HEK293 (cell line): ENCODE data around the gene SKI.

Source experiments
- CTCF ChIA-PET: fragments of 350-600 bp; formaldehyde crosslinking; extraction: SDS; loops from one replicate; lab custom pipeline; 2021; ENCODE audit warnings: antibody characterized with exemption; lab: Yijun Ruan, JAX
- POLR2A ChIA-PET: fragments of 300-600 bp; formaldehyde crosslinking; extraction: SDS; loops from one replicate; lab custom pipeline; 2020; ENCODE audit warnings: antibody characterized with exemption, inconsistent platforms; lab: Yijun Ruan, JAX
- H3K27ac ChIP-seq: fragments of 200-500 bp; sonication (Bioruptor generic); 2 replicates; pipeline ENCODE4 v1.5.1; 2014; ENCODE audit warnings: low read depth, low read length, control low read depth, inconsistent platforms; ENCODE audit errors: extremely low read depth
- H3K36me3 ChIP-seq, 2 experiments: fragments of 200-500 bp in 1 of 2; sonication (Bioruptor generic) in 1 of 2; 1 replicate in 1 of 2; 2 replicates in 1 of 2; pipeline ENCODE4 v1.5.1; 2014 to 2017; ENCODE audit warnings: inconsistent platforms in 2 of 2, low read length in 2 of 2; ENCODE audit not compliant: control insufficient read depth in 2 of 2, insufficient read depth in 1 of 2
- H3K4me1 ChIP-seq: fragments of 200-500 bp; sonication (Bioruptor generic); 2 replicates; pipeline ENCODE4 v1.5.1; 2014; ENCODE audit warnings: mild to moderate bottlenecking, low read length, inconsistent platforms; ENCODE audit not compliant: control insufficient read depth, insufficient read depth
- H3K4me3 ChIP-seq: 2 replicates; pipeline ENCODE4 v1.5.1; 2011; ENCODE audit warnings: low read depth, mild to moderate bottlenecking, control low read depth, low read length, moderate library complexity
- H3K9me3 ChIP-seq: fragments of 200-500 bp; sonication (Bioruptor generic); 2 replicates; pipeline ENCODE4 v1.5.1; 2014; ENCODE audit warnings: low read depth, low read length, inconsistent platforms; ENCODE audit not compliant: control insufficient read depth, insufficient read depth
- GLI4 ChIP-seq: fragments of 450-650 bp; formaldehyde crosslinking; IDR thresholded peaks from 2 replicates; pipeline ENCODE4 v1.5.1; 2016; ENCODE audit warnings: missing biosample characterization, missing genetic modification characterization
- GLIS2 ChIP-seq: fragments of 450-650 bp; formaldehyde crosslinking; IDR thresholded peaks from 2 replicates; pipeline ENCODE4 v1.5.1; 2016; ENCODE audit warnings: missing biosample characterization, missing genetic modification characterization
- KLF17 ChIP-seq: fragments of 450-650 bp; formaldehyde crosslinking; IDR thresholded peaks from 2 replicates; pipeline ENCODE4 v1.5.1; 2016; ENCODE audit warnings: missing biosample characterization, missing genetic modification characterization
- OVOL3 ChIP-seq: fragments of 450-650 bp; formaldehyde crosslinking; IDR thresholded peaks from 2 replicates; pipeline ENCODE4 v1.5.1; 2016; ENCODE audit warnings: missing biosample characterization, missing genetic modification characterization
- PBX3 ChIP-seq: sonication (generic); formaldehyde crosslinking; IDR thresholded peaks from 2 replicates; pipeline ENCODE4 v1.8.1; 2022; ENCODE audit warnings: mild to moderate bottlenecking, moderate library complexity, missing genetic modification reagents
- REPIN1 ChIP-seq: fragments of 450-650 bp; formaldehyde crosslinking; IDR thresholded peaks from 2 replicates; pipeline ENCODE4 v1.5.1; 2017; ENCODE audit warnings: missing biosample characterization, missing genetic modification characterization, low read depth
- SCRT1 ChIP-seq: fragments of 450-650 bp; formaldehyde crosslinking; IDR thresholded peaks from 2 replicates; pipeline ENCODE4 v1.5.1; 2016; ENCODE audit warnings: missing biosample characterization, missing genetic modification characterization, borderline replicate concordance
- SCRT2 ChIP-seq: fragments of 450-650 bp; formaldehyde crosslinking; IDR thresholded peaks from 2 replicates; pipeline ENCODE4 v1.5.1; 2016; ENCODE audit warnings: missing biosample characterization, missing genetic modification characterization
- SP3 ChIP-seq: fragments of 450-650 bp; formaldehyde crosslinking; IDR thresholded peaks from 2 replicates; pipeline ENCODE4 v1.5.1; 2016; ENCODE audit warnings: missing biosample characterization, missing genetic modification characterization
- ZBTB11 ChIP-seq: fragments of 450-650 bp; formaldehyde crosslinking; conservative IDR thresholded peaks from 2 replicates; pipeline ENCODE4 v1.5.1; 2016; ENCODE audit warnings: low read depth, missing biosample characterization, missing genetic modification characterization
- ZFP37 ChIP-seq: fragments of 450-650 bp; formaldehyde crosslinking; IDR thresholded peaks from 2 replicates; pipeline ENCODE4 v1.5.1; 2016; ENCODE audit warnings: missing biosample characterization, missing genetic modification characterization
- ZNF138 ChIP-seq: fragments of 450-650 bp; formaldehyde crosslinking; IDR thresholded peaks from 2 replicates; pipeline ENCODE4 v1.5.1; 2016; ENCODE audit warnings: missing biosample characterization, missing genetic modification characterization, borderline replicate concordance
- ZNF302 ChIP-seq: fragments of 450-650 bp; formaldehyde crosslinking; IDR thresholded peaks from 2 replicates; pipeline ENCODE4 v1.5.1; 2016; ENCODE audit warnings: missing biosample characterization, missing genetic modification characterization, low read depth
- ZNF311 ChIP-seq: fragments of 450-650 bp; formaldehyde crosslinking; IDR thresholded peaks from 2 replicates; pipeline ENCODE4 v1.5.1; 2017; ENCODE audit warnings: missing biosample characterization, missing genetic modification characterization, borderline replicate concordance
- ZNF398 ChIP-seq: fragments of 450-650 bp; formaldehyde crosslinking; IDR thresholded peaks from 2 replicates; pipeline ENCODE4 v1.5.1; 2017; ENCODE audit warnings: missing biosample characterization, missing genetic modification characterization
- ZNF423 ChIP-seq: fragments of 450-650 bp; formaldehyde crosslinking; IDR thresholded peaks from 2 replicates; pipeline ENCODE4 v1.5.1; 2016; ENCODE audit warnings: missing biosample characterization, missing genetic modification characterization
- ZNF513 ChIP-seq: fragments of 450-650 bp; IDR thresholded peaks from 2 replicates; pipeline ENCODE4 v1.5.1; 2018; ENCODE audit warnings: missing biosample characterization, missing genetic modification characterization
- ZNF624 ChIP-seq: fragments of 450-650 bp; formaldehyde crosslinking; IDR thresholded peaks from 2 replicates; pipeline ENCODE4 v1.5.1; 2017; ENCODE audit warnings: missing biosample characterization, missing genetic modification characterization
- ZNF654 ChIP-seq: fragments of 450-650 bp; formaldehyde crosslinking; IDR thresholded peaks from 2 replicates; pipeline ENCODE4 v1.5.1; 2016; ENCODE audit warnings: low read depth, missing biosample characterization, missing genetic modification characterization
- ZNF707 ChIP-seq: fragments of 450-650 bp; formaldehyde crosslinking; IDR thresholded peaks from 2 replicates; pipeline ENCODE4 v1.5.1; 2016; ENCODE audit warnings: missing biosample characterization, missing genetic modification characterization
- ZSCAN5A ChIP-seq: fragments of 450-650 bp; formaldehyde crosslinking; IDR thresholded peaks from 2 replicates; pipeline ENCODE4 v1.5.1; 2016; ENCODE audit warnings: missing biosample characterization, missing genetic modification characterization

SKI gene

GRCh38 chr1:2340086-2340917 is 112.2 kb downstream of the SKI start:
- no peaks in the 10 kb centered on the region for H3K4me1 ChIP-seq
- H3K27ac ChIP-seq = no peak overlapping the region
- no peak for TF ChIP-seq ZNF654 (tag by site-specific recombination)
- no peak for TF ChIP-seq ZNF311 (tag by site-specific recombination)
- no peak for TF ChIP-seq ZNF302 (tag by site-specific recombination)
- TF ChIP-seq ZSCAN5A = no peak
- ChIA-PET CTCF (no interaction called here), POLR2A (no interaction called here)
- no peaks in the 10 kb centered on the region for H3K9me3 ChIP-seq
- no peak overlapping the region for H3K4me3 ChIP-seq
- no peaks in the 10 kb centered on the region for H3K36me3 ChIP-seq

- no peaks in the 10 kb centered on the region for H3K36me3 ChIP-seq
- POLR2A ChIA-PET = no interaction called here
- H3K9me3 ChIP-seq = no peaks in the 10 kb centered on the region
- H3K27ac ChIP-seq = no peak overlapping the region
- no peaks in the 10 kb centered on the region for H3K4me1 ChIP-seq
- no peak overlapping the region for H3K4me3 ChIP-seq
- TF ChIP-seq ZFP37 (tag by site-specific recombination) (no peak), SCRT1 (peak; percentile 71), SCRT2 (tag by site-specific recombination) (peak; percentile 88), ZNF423 (no peak), ZBTB11 (no peak), PBX3 (CRISPR knock-in tag) (no peak), SP3 (tag by site-specific recombination) (no peak), KLF17 (no peak), ZNF624 (tag by site-specific recombination) (no peak), OVOL3 (tag by site-specific recombination) (no peak), REPIN1 (tag by site-specific recombination) (no peak), ZNF707 (tag by site-specific recombination) (no peak), ZNF513 (tag by site-specific recombination) (no peak), GLI4 (no peak), GLIS2 (tag by site-specific recombination) (no peak), ZNF398 (no peak), ZNF138 (tag by site-specific recombination) (no peak)
- TF ChIP-seq, all 188 proteins: peak for 2
- CTCF ChIA-PET = no interaction called here
Observed at GRCh38 chr1:2340918-2341254, 112.8 kb downstream of the SKI start.
